Neuron (in vitro differentiated cells): ENCODE data around the gene ZSWIM6.

Experiments
- H2AFZ ChIP-seq: one replicate; pipeline ENCODE4 v1.6.1; 2013; ENCODE audit warnings: low read depth, mild to moderate bottlenecking, inconsistent platforms, low read length, moderate library complexity
- H3K27me3 ChIP-seq: one replicate; pipeline ENCODE4 v1.6.1; 2013; ENCODE audit warnings: low read length; ENCODE audit not compliant: insufficient read depth
- H3K36me3 ChIP-seq: one replicate; pipeline ENCODE4 v1.6.1; 2013; ENCODE audit warnings: low read length; ENCODE audit not compliant: insufficient read depth
- H3K4me1 ChIP-seq: one replicate; pipeline ENCODE4 v1.6.1; 2013; ENCODE audit warnings: low read length; ENCODE audit not compliant: insufficient read depth
- H3K4me3 ChIP-seq: 2 replicates; pipeline ENCODE4 v1.5.1; 2013; ENCODE audit warnings: mild to moderate bottlenecking, low read length, moderate library complexity
- H3K9me3 ChIP-seq: one replicate; pipeline ENCODE4 v1.6.1; 2013; ENCODE audit warnings: low read length

ZSWIM6 gene

DNA sequence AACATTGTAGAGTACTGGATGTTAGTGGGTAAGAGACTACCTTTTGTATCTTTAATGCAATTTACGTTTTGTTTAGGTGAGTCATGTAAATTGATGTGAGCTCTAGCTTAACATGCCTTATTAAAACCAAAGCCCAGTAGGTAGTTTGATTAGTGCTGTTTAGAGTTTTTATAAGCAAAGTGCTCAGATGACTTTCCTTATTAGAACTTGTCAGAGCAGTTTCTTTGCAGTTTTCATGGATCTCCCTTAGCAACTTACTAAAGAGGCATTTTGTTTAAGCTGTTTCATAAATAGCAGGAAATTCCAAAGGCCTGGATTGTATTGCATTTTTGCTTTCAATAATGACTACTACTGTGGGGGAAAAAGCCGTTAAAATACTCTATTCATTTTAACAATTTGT is 14.5 kb downstream of the ZSWIM6 start:
- H2AFZ ChIP-seq, result no peak overlapping the region
- H3K9me3 ChIP-seq, result peaks cover 1% of the 10 kb centered on the region
- no peaks in the 10 kb centered on the region for H3K27me3 ChIP-seq
- peaks cover 10% of the 10 kb centered on the region for H3K4me1 ChIP-seq
- H3K36me3 ChIP-seq, result peaks cover 8% of the 10 kb centered on the region
- no peak overlapping the region for H3K4me3 ChIP-seq

DNA sequence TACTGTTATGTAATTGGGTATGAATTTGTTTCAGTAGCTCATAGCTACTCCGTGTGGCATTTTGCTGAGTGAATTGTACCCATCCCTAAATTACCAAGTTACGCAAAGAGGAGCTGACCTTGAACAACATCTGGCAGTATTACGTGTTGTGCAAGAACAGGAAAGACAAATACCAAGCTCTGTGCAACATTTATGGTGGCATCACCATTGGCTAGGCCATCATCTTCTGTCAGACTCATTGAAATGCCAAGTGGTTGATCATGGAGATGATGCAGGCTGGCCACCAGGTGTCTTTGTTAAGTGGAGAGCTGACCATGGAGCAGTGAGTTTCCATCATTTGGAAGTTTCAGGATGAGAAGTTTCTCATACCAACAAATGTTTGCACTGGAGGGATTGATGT is 15.0 kb downstream of the ZSWIM6 start:
- no peak overlapping the region for H3K4me3 ChIP-seq
- peaks cover 5% of the 10 kb centered on the region for H3K36me3 ChIP-seq
- H3K27me3 ChIP-seq, result no peaks in the 10 kb centered on the region
- H3K4me1 ChIP-seq, result peaks cover 12% of the 10 kb centered on the region
- peaks cover 1% of the 10 kb centered on the region for H3K9me3 ChIP-seq
- H2AFZ ChIP-seq, result no peak overlapping the region

DNA sequence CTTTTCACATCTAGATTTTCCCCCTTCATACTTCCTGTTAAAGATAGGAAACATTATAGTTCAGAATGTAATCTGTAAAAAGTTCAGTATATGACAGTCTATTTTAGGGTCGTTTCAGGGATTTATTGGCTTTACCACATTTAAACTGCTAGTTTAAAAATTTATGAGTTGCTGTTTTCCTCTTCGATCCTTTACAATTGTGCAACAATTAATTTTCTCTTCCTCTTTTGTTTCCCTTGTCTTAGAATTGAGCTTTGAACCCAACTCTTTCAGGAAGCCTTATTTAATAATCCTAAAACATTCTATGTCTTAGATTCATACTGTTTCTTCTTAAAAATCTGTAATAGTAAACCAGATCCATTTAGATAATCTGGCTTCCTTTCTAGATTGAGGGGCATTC is 16.4 kb downstream of the ZSWIM6 start:
- Histone ChIP-seq H3K9me3 (peaks cover 1% of the 10 kb centered on the region), H3K4me3 (no peak overlapping the region), H3K4me1 (peaks cover 21% of the 10 kb centered on the region), H3K27me3 (no peaks in the 10 kb centered on the region), H3K36me3 (peaks cover 5% of the 10 kb centered on the region), H2AFZ (no peak overlapping the region)

DNA sequence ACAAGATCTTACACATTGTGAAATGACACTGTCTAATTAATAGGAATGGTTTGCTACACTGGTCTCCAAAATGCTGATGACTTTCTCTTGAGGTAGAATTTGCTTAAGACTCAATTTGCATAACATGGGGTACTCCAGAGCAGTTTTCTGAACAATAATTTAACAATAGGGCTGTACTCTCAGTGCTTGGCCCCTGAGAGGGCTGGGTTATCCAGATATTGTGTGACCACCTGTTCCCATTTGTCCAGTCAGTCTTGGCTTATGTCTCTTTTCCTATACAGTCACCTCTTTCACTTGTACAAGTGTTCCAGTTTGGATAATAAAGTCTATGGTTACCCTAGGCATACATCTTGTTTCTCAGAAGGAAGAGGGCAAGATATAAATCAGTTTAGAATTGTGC is 17.9 kb downstream of the ZSWIM6 start:
- Histone ChIP-seq H3K4me1 (peaks cover 26% of the 10 kb centered on the region), H3K36me3 (peaks cover 5% of the 10 kb centered on the region), H3K4me3 (no peak overlapping the region), H3K9me3 (no peaks in the 10 kb centered on the region), H3K27me3 (no peaks in the 10 kb centered on the region), H2AFZ (no peak overlapping the region)

DNA sequence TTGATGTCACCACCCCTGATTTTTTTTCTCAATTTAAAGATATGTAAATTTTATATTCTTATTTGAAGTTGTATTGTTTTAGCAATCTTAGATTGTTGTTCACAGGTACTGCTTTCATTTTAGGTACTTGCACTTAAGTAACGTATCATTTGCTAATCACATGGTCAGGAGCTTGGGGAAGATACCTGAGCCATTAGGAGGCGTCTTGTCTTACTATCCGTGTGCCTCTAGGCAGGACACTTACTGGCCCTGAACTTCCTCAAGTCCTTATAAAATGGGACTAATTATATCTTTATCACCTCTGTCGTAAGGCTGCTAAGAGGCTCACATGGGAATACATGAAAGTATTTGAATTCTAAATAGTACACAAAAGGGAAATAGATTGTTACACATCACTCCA is 18.5 kb downstream of the ZSWIM6 start:
- Histone ChIP-seq H3K27me3 (no peaks in the 10 kb centered on the region), H3K4me3 (no peak overlapping the region), H2AFZ (no peak overlapping the region), H3K36me3 (peaks cover 5% of the 10 kb centered on the region), H3K9me3 (no peaks in the 10 kb centered on the region), H3K4me1 (peaks cover 26% of the 10 kb centered on the region)

DNA sequence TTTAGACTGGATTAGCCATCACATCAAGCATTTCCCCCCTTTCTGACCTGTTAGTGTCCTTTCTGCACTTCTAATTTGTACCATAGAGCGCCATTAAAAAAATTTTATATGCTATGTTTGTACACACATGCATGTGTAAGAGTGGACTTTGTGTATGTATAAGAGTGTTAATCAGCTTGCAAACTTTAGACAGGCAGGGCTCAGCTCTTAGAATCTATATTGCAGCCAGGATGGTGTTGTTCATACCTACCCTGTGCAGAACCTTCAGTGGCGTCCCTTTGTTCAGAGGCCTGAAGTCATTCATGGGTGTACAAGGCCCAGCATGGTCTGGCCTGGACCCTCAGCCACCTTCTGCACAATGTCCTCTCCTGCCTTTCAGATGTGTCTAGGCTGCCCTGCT is 19.7 kb downstream of the ZSWIM6 start:
- no peak overlapping the region for H3K4me3 ChIP-seq
- no peaks in the 10 kb centered on the region for H3K9me3 ChIP-seq
- peaks cover 5% of the 10 kb centered on the region for H3K36me3 ChIP-seq
- H3K27me3 ChIP-seq, result no peaks in the 10 kb centered on the region
- no peak overlapping the region for H2AFZ ChIP-seq
- H3K4me1 ChIP-seq, result peaks cover 26% of the 10 kb centered on the region

DNA sequence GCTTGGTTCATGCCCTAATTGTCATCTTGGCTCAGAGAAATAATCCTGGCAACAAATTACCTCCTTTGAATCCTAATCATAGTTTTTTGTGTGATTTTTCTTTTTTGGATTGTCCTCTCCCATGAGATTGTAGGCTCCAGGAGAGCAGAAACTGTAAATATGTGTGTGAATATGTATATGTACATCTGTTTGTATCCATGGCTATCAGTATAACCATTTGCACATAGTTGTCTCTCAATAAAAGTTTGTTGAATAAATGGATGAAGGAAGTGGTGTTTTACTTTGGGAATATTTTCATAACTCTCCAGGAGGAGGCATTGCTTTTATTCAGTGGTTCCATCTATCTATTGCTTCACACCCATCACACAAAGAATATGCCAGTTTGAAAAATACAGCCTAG is 20.1 kb downstream of the ZSWIM6 start:
- no peak overlapping the region for H3K4me3 ChIP-seq
- H3K4me1 ChIP-seq, result peaks cover 26% of the 10 kb centered on the region
- no peak overlapping the region for H2AFZ ChIP-seq
- peaks cover under 1% of the 10 kb centered on the region for H3K9me3 ChIP-seq
- H3K27me3 ChIP-seq, result no peaks in the 10 kb centered on the region
- H3K36me3 ChIP-seq, result peaks cover 2% of the 10 kb centered on the region

DNA sequence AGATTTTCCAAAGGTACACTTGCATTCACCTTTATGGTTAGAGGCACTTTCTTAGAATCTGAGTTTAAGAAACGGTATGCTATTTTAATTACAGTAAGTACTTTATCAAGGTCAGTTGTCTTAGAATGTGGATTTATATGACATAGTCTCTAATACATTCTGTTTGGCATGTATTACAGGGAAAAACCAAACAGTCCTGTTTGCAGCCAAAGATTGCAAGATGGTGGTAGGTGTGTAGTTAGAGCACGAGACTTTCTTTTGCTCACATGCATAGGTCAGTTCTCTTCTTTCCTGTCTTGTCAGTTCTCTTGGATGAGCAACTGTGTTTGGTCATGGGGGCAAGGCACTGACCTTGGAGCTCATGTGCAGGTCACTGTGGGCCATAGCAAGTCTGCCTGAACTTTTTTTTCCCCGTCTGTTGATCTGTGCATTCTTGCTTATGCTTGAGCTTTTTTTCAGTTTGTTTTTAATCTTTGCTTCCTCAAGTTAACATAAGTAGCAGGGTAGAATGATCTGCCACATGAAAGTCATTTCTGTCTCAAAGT is 20.6 kb downstream of the ZSWIM6 start:
- H3K4me3 ChIP-seq, result no peak overlapping the region
- H3K4me1 ChIP-seq, result peaks cover 26% of the 10 kb centered on the region
- no peak overlapping the region for H2AFZ ChIP-seq
- no peaks in the 10 kb centered on the region for H3K36me3 ChIP-seq
- no peaks in the 10 kb centered on the region for H3K27me3 ChIP-seq
- peaks cover 3% of the 10 kb centered on the region for H3K9me3 ChIP-seq

DNA sequence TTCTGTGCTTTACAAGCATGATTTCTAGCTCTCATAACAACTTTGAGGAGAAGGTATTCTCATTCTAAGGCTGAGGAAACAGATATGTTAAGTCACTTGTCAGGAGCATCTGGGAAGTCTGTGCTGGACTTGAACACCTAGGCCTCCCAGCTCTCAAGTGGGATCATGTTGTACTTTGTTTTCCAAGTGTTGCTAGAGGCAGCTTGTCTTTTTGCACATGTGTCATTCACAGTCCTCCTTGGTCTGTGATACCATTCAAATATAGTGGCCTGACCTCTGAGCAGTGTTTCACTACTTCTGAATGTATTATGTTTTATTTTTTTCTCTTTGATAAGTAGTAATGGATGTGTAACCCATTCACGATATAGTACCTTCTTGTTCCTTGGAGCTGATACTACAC is 21.2 kb downstream of the ZSWIM6 start:
- no peaks in the 10 kb centered on the region for H3K36me3 ChIP-seq
- peaks cover 3% of the 10 kb centered on the region for H3K9me3 ChIP-seq
- H3K4me3 ChIP-seq, result no peak overlapping the region
- H2AFZ ChIP-seq, result no peak overlapping the region
- no peaks in the 10 kb centered on the region for H3K27me3 ChIP-seq
- H3K4me1 ChIP-seq, result peaks cover 26% of the 10 kb centered on the region

DNA sequence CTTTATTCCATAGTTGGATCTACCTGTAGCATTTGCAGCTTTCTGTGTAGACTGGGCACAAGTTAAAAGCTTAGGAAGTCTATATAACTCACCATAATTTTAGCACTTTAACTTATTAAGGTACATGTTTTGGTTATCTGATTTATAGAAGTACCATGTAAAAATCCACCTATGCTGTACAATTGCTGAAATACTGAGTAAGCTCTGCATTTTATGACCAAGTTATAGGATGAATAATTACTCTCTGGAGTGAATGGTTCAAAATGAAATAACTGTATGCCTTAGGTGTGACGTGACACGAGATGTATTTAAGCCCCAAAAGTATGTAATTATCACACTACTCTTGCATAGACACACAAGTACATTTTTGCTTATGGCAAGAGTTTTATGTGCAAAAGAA is 22.1 kb downstream of the ZSWIM6 start:
- Histone ChIP-seq H2AFZ (no peak overlapping the region), H3K4me1 (peaks cover 26% of the 10 kb centered on the region), H3K36me3 (peaks cover 4% of the 10 kb centered on the region)

DNA sequence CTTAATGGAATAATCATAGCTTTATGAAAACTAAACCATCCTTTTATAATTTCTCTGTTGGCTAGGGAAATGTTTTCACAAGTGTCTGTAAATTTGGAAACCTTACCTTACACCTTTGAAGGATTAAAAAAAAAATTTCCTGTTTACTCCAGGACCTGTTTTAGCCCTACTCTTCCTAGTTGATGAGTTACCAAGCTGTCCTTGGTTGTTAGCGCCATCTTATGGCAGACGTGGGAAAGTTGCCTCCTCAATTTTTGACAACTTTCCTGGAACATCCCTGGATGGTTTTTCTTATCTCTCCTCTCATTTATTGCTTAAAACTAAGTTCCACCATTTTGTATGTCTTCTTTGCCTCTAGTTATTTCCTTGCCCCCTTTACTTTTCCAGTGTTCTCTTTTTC is 25.7 kb downstream of the ZSWIM6 start:
- H3K4me3 ChIP-seq, result no peak overlapping the region
- H2AFZ ChIP-seq, result no peak overlapping the region
- peaks cover 11% of the 10 kb centered on the region for H3K4me1 ChIP-seq
- H3K9me3 ChIP-seq, result peaks cover 3% of the 10 kb centered on the region
- H3K36me3 ChIP-seq, result peaks cover 14% of the 10 kb centered on the region
- no peaks in the 10 kb centered on the region for H3K27me3 ChIP-seq

More for the DNA sequence above, 22.1 kb downstream of the ZSWIM6 start:
- Histone ChIP-seq H3K27me3 (no peaks in the 10 kb centered on the region), H3K4me3 (no peak overlapping the region), H3K9me3 (peaks cover 3% of the 10 kb centered on the region)

DNA sequence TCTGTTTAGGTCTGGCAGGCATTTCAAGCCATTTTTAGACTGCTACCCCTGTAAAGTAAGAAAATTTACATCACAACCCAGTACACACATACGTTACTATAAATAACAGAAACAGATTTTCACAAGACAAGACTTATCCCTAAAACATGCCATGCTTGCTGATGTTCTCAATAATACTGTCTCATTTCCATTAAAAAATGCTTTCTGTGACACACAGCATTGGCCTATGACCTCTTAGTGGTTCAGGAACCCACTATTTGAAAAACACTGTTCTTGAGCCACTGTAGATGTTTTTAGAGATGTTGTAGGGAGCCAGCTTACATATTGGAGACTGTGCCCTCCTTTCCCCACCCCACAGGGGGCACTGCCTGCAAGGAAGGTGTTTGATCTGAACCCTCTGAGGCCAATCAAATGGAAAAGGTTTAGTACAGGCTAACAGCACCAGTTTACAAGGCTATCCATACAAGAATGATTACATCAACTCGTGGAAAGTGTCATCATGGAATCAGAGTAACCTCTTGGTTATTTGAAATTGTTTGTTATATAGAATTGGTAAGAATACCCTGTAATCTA is 30.8 kb downstream of the ZSWIM6 start:
- Histone ChIP-seq H3K9me3 (peaks cover 2% of the 10 kb centered on the region), H2AFZ (no peak overlapping the region), H3K4me1 (no peaks in the 10 kb centered on the region), H3K36me3 (peaks cover 18% of the 10 kb centered on the region), H3K4me3 (no peak overlapping the region), H3K27me3 (no peaks in the 10 kb centered on the region)

DNA sequence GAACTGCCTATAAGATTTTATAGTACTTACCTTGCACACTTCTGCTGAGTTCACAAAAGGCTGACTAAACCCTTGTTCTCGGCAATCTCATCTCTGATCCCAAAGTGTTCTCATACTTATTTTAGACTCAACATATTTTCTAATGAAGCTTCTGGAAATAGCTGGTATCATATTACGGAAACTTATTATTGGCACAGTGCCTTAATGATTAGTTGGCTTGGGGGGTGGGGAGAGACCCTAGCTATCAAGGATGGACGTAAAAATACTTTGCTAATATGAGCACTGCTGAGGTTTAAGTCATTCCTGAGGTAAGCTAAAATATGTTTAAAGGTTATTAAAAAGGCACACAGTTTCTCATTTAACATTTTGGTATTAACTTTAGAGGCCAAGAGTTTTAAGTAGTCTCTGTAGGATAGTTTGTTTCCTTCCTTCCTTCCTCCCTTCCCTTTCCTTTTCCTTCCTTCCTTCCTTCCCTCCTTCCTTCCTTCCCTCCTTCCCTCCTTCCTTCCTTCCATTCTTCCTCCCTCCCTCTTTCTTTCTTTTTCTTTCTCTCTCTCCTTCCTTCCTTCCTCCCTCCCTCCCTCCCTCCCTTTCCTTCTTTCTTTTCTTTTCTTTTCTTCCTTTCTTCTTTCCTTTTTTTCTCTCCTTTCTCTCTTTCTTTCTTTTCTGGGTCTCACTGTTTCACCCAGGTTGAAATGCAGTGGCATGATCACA is 31.5 kb downstream of the ZSWIM6 start:
- H2AFZ ChIP-seq, result no peak overlapping the region
- H3K36me3 ChIP-seq, result peaks cover 18% of the 10 kb centered on the region
- no peaks in the 10 kb centered on the region for H3K27me3 ChIP-seq
- H3K9me3 ChIP-seq, result peaks cover 2% of the 10 kb centered on the region
- no peak overlapping the region for H3K4me3 ChIP-seq
- no peaks in the 10 kb centered on the region for H3K4me1 ChIP-seq
